Lower leg skin (tissue), 4 donors: Measurements from ENCODE around the gene TSPAN7. TPM values are rescaled to one million over a fixed set of nuclear protein-coding genes. Genes with fewer than 3 reads are reported as not detected.

Experiments
- DNase-seq, 2 donors: peaks; one replicate each; pipeline ENCODE4 v3.0.0-alpha.2; 2019; ENCODE audit warnings: low spot score in 2 of 2
- H3K4me3 ChIP-seq: fragments of 200-600 bp; sonication (generic); 2 replicates; pipeline ENCODE4 v1.5.1; 2017; ENCODE audit warnings: mild to moderate bottlenecking, low read depth; ENCODE audit not compliant: poor library complexity, severe bottlenecking
- POLR2A ChIP-seq, 2 donors: fragments of 450-650 bp; IDR thresholded peaks; one replicate each; pipeline ENCODE4 v1.6.1; 2016 to 2017; ENCODE audit warnings: antibody characterized with exemption in 2 of 2, mild to moderate bottlenecking in 1 of 2, moderate library complexity in 1 of 2
- WGBS, 2 donors: methylation state at CpG; one replicate each; pipeline ENCODE4 v1.1.5; 2018; 5-methylcytosine and 5-hydroxymethylcytosine counted together
- intact Hi-C: fragments of 100-400 bp; cut with DNase I; formaldehyde crosslinking; loops from one replicate; pipeline ENCODE4 v1.15.0; 2023; ENCODE audit warnings: low total_unique reads
- total RNA-seq, 4 donors: library from RNA; depleted of rRNA; stranded (reverse); fragments of >200 nt; gene quantifications; one replicate each; pipeline ENCODE4 v1.1.0, GENCODE V29; 2016
- TF ChIP-seq, protein P1 (sequence below), 3 donors: fragments of 450-650 bp; IDR thresholded peaks; one replicate each; pipeline ENCODE4 v1.5.1; 2016; ENCODE audit warnings: antibody characterized with exemption in 3 of 3, mild to moderate bottlenecking in 3 of 3, moderate library complexity in 2 of 3

The TSPAN7 gene
- total RNA-seq, 4 donors from 2014 or later, result 7.0 to 31.3 (median 14.4) TPM

DNA sequence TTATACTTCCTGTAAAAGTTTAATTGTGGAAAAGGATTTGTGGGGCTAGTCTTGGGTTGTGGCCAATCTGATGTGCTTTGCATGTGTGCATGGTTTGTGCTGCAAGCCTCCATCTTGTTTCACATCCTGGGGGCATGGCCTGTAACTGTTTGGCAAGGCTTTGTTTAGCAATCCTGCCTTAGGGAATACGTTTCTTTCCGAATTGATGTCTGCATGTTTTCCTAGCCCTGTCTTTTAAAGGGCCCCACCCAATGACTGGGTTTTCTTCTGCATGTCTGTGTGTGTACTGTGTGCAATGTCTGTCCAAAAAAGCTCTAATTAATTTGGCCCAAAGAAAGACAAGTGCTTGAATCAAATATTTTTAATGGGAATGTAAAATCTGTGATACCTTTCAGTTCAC lies 165.3 kb downstream of the TSPAN7 start:
- WGBS, 2 donors, result 17% methylated on average over 2 of the region's 2 CpGs; no CpG with 5 or more reads in 1 of the 2 donors
- no peak for TF ChIP-seq POLR2A (IDR thresholded peaks at IDR 0.05)
- TF ChIP-seq, protein P1, sequence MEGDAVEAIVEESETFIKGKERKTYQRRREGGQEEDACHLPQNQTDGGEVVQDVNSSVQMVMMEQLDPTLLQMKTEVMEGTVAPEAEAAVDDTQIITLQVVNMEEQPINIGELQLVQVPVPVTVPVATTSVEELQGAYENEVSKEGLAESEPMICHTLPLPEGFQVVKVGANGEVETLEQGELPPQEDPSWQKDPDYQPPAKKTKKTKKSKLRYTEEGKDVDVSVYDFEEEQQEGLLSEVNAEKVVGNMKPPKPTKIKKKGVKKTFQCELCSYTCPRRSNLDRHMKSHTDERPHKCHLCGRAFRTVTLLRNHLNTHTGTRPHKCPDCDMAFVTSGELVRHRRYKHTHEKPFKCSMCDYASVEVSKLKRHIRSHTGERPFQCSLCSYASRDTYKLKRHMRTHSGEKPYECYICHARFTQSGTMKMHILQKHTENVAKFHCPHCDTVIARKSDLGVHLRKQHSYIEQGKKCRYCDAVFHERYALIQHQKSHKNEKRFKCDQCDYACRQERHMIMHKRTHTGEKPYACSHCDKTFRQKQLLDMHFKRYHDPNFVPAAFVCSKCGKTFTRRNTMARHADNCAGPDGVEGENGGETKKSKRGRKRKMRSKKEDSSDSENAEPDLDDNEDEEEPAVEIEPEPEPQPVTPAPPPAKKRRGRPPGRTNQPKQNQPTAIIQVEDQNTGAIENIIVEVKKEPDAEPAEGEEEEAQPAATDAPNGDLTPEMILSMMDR (IDR thresholded peaks at IDR 0.05), result no peak
- DNase-seq, result no peak
- no peak overlapping the region for H3K4me3 ChIP-seq
- intact Hi-C loops, result no loop called here

DNA sequence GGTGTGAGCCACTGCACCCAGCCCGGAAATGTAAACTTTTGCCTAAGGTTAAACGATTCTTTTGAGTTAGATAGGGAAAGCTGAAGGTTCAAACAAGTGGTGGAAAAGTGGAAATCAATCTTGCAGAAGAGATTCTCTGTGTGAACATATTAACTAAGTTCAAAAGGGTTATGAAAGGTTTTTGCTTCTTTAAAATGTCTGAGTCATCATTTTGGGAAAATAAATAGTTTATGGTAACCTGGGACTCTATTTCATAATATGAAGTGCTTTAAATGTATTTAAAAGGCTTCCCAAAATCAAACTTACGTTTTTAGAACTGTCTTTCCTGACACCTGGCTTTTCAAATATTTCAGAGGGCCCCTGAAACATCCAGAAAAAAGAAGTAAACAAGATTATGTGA lies 166.3 kb downstream of the TSPAN7 start:
- 87% methylated on average over 3 of the region's 3 CpGs; no CpG with 5 or more reads in 1 of the 2 donors for WGBS, 2 donors
- TF ChIP-seq, protein P1 (IDR thresholded peaks at IDR 0.05), result no peak
- TF ChIP-seq POLR2A (IDR thresholded peaks at IDR 0.05), result no peak
- H3K4me3 ChIP-seq, result no peak overlapping the region
- intact Hi-C loops, result no loop called here
- no peak for DNase-seq

DNA sequence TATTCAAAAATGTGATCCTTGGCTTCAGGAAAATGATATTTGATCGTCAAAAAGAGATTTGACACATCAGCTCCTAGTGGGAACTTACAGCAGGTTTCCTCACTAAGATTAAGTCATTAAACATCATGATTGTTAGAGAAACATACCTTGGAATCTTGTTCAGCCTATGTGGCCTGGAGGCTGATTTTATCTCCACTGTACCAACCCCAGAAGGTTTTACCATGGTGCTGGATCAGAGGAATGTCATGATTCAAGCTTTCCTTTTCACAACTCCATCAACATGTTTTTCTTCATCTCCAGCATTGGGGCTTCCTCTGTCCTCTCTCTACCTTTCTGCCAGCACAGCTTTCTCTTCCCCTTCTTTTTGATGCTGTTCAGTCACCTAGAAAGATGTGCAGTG lies 171.5 kb downstream of the TSPAN7 start:
- H3K4me3 ChIP-seq, result no peak overlapping the region
- intact Hi-C loops, result no loop called here
- no peak for DNase-seq
- 33 to 55% methylated on average over 1 of the region's 1 CpG for WGBS, 2 donors
- TF ChIP-seq, protein P1 (IDR thresholded peaks at IDR 0.05), result no peak
- no peak for TF ChIP-seq POLR2A (IDR thresholded peaks at IDR 0.05)

Other genes starting within 250 kb of the TSPAN7 start
- gene RPGR, start 234.0 kb upstream of the TSPAN7 start, total RNA-seq, result 10 to 100 TPM in 2 of 4 donors, 1 to 10 TPM in 2; 4.1 to 33.4 (median 19.4) TPM
- not detected for gene OTC, start 208.9 kb upstream of the TSPAN7 start, total RNA-seq
- 10 to 100 TPM; 37.6 to 77.4 (median 54.8) TPM for gene MID1IP1, start 239.9 kb downstream of the TSPAN7 start, total RNA-seq